HCT116 (cell line): ENCODE measurements around the gene PRDM2.

ENCODE experiments used
- CEBPB ChIP-seq: IDR thresholded peaks from 2 replicates; pipeline ENCODE4 v1.6.1; 2012; ENCODE audit warnings: low read depth
- CTCF ChIP-seq, 3 experiments: fragments of 200-600 bp in 1 of 3; sonication (generic) in 1 of 3; IDR thresholded peaks in 2 of 3; conservative IDR thresholded peaks in 1 of 3; 2 replicates each; pipeline ENCODE4 v1.5.1; 2012 to 2017; ENCODE audit warnings: low read depth in 2 of 3, low read length in 2 of 3, antibody characterized with exemption in 1 of 3, borderline replicate concordance in 1 of 3, control low read depth in 1 of 3, mild to moderate bottlenecking in 1 of 3, mixed read lengths in 1 of 3, mixed run types in 1 of 3, moderate library complexity in 1 of 3; ENCODE audit not compliant: insufficient read depth in 1 of 3
- ELF1 ChIP-seq: IDR thresholded peaks from 2 replicates; pipeline ENCODE4 v1.6.1; 2012; ENCODE audit warnings: low read depth, borderline replicate concordance
- EZH2 ChIP-seq: fragments of 200-600 bp; sonication (generic); IDR thresholded peaks from 2 replicates; pipeline ENCODE4 v1.6.1; 2017; ENCODE audit warnings: antibody characterized with exemption, mixed run types
- EZH2phosphoT487 ChIP-seq: fragments of 200-600 bp; IDR thresholded peaks from 2 replicates; pipeline ENCODE4 v1.6.1; 2018; ENCODE audit warnings: antibody characterized with exemption, borderline replicate concordance
- POLR2A ChIP-seq: IDR thresholded peaks from 2 replicates; pipeline ENCODE4 v1.7.0; 2011; ENCODE audit warnings: borderline replicate concordance; ENCODE audit not compliant: insufficient read depth, insufficient read length; ENCODE audit errors: extremely low read depth
- REST ChIP-seq: IDR thresholded peaks from 2 replicates; pipeline ENCODE4 v1.6.1; 2012; ENCODE audit warnings: low read depth
- SIN3A ChIP-seq: IDR thresholded peaks from 2 replicates; pipeline ENCODE4 v1.6.1; 2012; ENCODE audit warnings: low read depth
- ZFX ChIP-seq: fragments of 450-650 bp; IDR thresholded peaks from 2 replicates; pipeline ENCODE4 v1.6.1; 2017

GRCh38 chr1:13699936-13700520, at the start of gene PRDM2:
- no peak for TF ChIP-seq EZH2
- peak; percentile 53 for TF ChIP-seq ZFX
- no peak for TF ChIP-seq CEBPB
- no peak for TF ChIP-seq CTCF (IDR thresholded peaks at IDR 0.05 in 2 of 3, conservative IDR thresholded peaks at IDR 0.05 in 1 of 3; ENCODE audit: borderline replicate concordance in 1 of 3, insufficient read depth in 1 of 3, low read depth in 2 of 3, low read length in 2 of 3)
- no peak for TF ChIP-seq REST
- TF ChIP-seq POLR2A = peak; percentile 26
- no peak for TF ChIP-seq SIN3A
- no peak for TF ChIP-seq ELF1
- no peak for TF ChIP-seq EZH2phosphoT487
